Frontal cortex (tissue), 4 donors: Measurements from ENCODE around the gene ULK4. TPM values are rescaled to one million over a fixed set of nuclear protein-coding genes. Genes with fewer than 3 reads are reported as not detected.
"Not testable (repeated sequence)": the region's sequence is repeated elsewhere in the genome, so short reads cannot be mapped to it uniquely, and the experiment has no call there.

ENCODE experiments used
- DNase-seq, 2 donors: peaks; one replicate each; pipeline ENCODE4 v3.0.0; 2012; ENCODE audit warnings: low spot score in 2 of 2
- FAIRE-seq: peaks from 2 replicates; lab custom pipeline; 2012; peaks lifted over from hg19 to GRCh38; lab: Jason Lieb, UNC
- total RNA-seq: library from RNA; depleted of rRNA; stranded (reverse); fragments of >200 nt; gene quantifications from one replicate; pipeline ENCODE4 v1.2.3, GENCODE V29; 2014
- donor health status: control.
- donor health status: control.
- donor health status: control.

Gene ULK4
- total RNA-seq, 1 donor from 2014 or later = 17.5 TPM

DNA sequence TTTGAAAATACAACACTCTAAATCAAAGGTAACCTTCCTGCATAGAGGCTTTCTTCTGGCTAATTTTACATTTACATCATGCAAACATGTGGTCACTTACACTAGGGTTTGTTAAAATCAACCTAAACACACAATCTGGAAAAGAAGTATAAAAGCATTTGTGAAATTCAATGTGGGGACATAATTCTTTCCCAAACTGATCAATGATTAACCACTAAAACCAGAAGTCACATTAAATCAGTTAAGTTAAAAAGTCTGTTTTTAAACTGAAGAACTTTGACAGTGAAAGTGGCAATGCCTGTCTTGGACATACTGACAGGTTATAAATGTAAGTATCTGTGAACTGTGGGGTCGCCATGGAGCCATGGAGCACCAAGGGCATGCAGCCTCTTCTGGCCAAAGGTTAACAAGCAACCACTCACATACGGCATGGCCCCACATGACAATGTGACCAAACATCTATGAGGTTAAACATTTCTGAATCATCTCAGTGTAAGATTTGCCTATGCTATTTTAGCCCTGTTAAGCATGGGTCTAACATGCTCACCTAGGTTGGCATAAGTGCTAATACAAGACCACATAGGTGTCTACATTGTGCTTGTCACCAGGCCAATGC is 484.4 kb downstream of the ULK4 start:
- DNase-seq (no peak), FAIRE-seq (no peak)

DNA sequence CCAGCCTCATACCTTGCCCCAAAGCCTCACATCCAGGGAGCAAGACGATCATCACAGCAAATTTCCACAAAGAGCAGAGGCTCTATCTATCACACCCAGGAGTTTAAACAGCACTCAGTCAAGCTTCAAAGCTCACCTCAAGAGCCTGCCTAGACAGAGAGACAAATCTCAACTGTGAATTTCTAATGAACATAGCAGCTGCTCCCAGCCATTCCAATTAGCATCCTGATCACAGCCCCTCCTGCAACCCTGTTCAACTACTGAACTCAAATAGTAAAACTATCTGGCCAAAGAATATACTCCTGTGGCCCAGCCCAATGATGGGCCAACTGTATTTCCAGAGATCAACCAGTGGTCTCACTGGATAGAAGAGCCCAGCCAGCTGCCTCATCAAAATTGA is 492.8 kb downstream of the ULK4 start:
- DNase-seq (no peak), FAIRE-seq (no peak)

DNA sequence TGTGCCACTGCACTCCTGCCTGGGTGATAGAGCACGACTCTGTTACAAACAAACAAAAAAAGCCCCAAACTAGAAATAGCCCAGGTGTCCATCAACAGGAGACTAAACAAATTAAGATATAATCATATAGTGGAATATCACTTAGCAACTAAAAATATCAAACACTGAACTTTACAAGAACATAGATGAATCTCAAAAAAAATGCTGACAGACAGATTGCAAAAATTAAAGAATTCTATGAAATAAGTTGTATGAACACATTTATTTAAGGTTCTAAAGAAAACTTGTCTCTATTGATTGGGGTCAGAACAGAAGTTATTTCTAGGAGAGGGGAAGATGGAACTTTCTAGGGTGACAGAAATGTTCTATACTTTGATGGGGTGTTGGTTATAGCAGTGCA is 494.4 kb downstream of the ULK4 start:
- no peak for FAIRE-seq

DNA sequence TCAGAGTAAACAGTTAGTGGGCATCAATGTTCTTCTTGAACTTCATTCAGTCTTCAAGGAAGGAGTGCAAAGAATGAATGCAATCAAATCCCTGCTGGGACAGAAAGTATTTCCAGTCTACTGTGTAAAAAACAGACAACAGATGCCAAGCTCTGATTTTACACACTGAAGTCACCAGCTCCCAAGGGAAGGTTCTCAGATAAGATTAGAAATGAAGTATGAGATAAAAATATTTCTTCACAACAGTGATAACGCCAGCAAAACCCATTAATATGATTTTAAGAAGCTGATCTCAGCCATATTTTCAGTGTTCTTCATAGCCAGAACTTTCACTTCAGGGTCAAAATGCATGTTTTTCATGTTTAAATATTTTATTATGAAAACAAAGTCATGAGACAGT is 497.0 kb downstream of the ULK4 start:
- DNase-seq (no peak), FAIRE-seq (no peak)

More for the DNA sequence above, 494.4 kb downstream of the ULK4 start:
- DNase-seq = no peak

DNA sequence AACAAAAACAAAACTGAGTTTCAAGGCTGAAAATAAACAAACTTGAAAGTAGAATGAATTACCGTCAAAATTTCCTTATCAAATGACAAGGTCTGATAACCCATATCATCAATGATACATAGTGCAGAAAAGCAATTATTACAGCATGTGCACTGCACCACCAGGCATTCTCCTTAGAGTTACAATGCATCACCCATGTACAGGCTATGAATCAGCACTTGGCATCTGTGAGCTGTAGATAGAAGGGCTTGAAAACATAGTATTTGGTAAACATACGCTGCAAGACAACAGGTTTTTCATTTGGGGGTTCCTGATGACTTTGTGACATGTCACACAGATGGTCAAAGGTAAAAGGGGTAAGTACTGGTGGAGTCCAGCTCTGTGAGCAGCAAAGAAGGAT is 497.5 kb downstream of the ULK4 start:
- FAIRE-seq (no peak), DNase-seq (no peak)

DNA sequence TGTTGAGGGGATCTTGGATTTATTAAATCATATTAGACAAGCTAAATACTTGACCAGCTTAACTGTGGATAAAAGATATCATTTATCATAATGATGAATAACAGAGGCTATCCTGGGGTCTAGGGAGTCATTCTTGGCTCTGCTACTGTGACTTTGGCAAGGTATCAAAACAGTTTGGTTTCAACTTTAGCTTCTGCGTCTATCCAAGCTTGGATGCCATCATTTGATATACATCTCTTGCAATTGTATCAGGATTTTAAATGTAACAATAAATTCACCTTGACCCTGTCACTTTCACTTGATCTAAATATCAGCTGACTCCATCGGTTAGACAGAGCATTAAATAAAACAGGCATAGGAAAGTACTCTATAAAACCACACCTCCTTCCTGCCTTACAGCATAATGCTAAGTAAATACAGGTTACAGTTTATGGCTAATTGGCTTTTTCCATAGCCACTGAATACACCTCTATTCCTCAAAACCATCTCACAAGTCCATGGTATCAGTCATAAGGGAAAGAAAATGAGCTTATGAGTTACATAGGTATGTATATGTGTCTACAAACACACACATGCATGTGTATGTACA is 499.7 kb downstream of the ULK4 start:
- FAIRE-seq (no peak), DNase-seq (no peak)

DNA sequence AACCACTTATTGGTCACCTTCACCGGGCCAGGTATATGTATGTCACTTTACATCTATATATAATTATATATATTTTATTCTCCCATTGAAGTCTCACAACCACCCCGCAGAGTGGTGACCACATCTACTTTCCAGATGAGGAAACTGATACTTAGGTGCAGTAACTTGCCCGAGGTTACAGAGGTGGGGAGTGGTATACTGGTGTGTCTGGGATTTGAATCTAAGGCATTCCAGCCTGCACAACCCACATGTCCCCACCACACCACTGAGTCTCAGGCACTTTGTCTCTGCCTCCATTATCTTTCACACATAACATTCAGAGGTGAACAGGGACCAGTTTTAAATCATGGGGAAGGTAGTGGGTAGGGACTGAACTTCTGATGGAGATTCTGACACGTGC is 501.2 kb downstream of the ULK4 start:
- FAIRE-seq (no peak), DNase-seq (no peak)

DNA sequence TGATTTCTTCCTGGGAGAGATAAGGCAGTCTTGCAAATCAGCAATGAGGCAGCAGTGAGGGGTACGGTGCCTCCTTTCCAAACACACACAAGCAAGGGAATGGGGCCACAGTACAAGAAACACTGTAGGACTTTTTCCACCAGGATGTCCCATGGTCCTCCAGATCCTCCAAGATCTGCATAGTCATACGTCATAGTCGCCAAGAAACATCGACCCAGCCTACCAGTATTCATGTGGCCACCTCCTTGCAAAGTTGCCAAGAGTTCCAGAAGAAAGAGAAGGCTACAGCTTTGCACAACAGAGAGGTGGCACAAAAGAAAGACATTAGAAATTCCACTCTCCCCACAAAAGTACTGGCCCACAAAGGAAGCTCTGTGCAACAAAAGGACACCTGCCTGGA is 504.7 kb downstream of the ULK4 start:
- FAIRE-seq = no peak
- DNase-seq = no peak

DNA sequence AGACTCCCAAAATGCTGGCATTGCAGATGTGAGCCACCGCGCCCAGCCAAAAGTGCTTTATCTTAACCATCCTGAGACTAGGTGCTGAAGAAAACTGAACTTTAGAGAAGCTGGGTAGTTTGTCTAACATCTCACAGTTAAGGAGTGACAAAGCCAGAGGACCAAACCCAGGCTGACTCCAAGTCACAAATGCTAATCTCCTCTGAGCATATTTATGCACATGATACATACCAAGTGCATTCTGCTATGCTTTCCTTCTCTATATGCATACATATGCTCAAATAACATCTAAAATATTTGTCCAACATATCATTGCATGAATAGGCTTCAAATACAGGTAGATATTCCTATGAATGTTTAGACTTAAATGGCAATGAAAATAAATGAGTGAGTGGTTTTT is 505.7 kb downstream of the ULK4 start:
- DNase-seq (no peak), FAIRE-seq (no peak)

DNA sequence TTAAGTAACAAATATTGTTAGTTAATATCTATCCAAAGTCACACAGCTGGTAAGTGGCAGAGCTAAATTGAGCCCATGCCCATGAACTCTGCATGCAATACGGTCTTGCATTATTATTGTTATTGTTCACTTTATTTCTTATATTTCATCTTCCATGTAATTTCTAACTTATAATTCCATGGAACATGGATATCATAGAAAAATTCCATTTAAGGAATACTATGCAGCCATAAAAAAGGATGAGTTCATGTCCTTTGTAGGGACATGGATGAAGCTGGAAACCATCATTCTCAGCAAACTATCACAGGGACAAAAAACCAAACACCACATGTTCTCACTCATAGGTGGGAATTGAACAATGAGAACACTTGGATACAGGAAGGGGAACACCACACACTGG is 508.3 kb downstream of the ULK4 start:
- not testable (repeated sequence) for DNase-seq, FAIRE-seq

DNA sequence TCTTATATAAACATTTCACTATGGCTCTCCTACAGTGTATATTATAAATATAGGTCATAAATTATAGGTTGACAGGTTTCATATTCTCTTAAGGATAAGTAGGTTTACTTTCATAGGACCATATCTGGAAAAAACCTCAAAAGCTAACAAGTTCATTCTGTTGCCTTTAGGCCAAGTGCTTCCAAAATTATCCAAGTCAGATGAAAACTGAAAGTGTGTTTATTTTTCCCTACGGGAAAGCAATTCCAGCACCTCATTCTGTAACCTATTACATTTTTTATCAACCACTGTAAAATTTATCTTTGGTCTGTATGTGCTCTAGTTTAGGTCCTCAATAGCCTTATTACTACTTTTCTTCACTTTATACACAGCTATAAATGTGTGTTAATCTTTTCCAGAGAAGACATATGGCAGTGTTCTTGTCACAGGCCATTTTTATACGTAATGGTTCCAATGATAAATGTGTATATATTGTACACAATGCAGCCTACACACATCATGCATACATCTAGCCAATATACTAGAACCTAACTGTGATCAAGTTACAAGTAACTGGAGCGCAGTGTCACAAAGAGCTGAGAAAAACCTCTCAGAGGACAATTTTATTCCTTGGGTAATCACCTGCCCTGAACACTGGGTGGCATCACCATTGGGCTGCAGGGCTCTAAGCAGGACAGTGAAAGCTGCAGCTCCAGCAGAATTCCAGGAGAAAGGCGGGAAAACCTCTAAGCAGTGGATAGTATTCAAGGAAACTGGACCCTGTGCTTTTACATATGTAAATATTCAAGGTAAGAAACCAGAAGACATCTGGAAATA is 511.3 kb downstream of the ULK4 start:
- DNase-seq (no peak), FAIRE-seq (no peak)

DNA sequence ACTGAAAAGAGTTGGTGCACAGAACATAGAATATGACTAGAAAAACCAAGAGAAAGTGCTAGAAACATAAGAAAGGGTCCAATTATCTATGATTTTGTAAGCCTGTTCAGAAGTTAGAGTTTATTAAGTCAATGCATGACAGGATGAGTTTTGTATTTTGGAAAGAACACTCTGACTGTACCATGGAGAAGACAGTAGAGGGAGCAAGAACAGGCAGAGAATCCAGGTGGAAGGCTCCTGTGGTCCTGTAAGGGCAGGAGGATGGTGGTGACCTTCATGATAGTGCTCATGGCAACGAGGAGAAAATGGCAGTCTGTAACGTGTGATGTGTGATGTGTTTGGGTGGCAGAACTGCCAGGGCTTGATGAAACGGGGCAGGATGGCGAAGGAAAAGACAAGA is 513.5 kb downstream of the ULK4 start:
- no peak for FAIRE-seq
- DNase-seq = no peak

DNA sequence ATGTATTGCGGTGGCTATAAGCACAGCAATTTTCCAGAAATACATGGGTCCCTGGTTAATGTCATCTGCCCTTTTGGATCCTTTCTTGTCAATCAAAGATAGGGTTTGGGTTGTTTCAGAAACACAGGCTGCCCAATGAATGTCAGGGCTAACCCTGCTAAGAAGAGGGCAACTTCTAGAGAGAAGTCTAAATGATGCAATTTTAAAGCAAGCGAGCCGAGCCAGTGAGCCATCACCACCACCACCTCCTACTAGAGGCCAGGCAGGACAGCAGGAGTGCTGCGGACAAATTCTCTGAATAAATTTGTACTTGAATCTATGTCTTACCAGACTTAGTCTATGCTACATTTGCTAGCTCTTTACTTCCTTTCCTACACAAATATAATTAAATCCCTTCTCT is 514.2 kb downstream of the ULK4 start:
- DNase-seq (no peak), FAIRE-seq (no peak)

DNA sequence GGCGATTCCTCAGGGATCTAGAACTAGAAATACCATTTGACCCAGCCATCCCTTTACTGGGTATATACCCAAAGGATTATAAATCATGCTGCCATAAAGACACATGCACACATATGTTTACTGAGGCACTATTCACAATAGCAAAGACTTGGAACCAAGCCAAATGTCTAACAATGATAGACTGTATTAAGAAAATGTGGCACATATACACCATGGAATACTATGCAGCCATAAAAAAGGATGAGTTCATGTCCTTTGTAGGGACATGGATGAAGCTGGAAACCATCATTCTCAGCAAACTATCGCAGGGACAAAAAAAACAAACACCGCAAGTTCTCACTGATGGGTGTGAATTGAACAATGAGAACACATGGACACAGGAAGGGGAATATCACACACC is 515.6 kb downstream of the ULK4 start:
- not testable (repeated sequence) for DNase-seq, FAIRE-seq

DNA sequence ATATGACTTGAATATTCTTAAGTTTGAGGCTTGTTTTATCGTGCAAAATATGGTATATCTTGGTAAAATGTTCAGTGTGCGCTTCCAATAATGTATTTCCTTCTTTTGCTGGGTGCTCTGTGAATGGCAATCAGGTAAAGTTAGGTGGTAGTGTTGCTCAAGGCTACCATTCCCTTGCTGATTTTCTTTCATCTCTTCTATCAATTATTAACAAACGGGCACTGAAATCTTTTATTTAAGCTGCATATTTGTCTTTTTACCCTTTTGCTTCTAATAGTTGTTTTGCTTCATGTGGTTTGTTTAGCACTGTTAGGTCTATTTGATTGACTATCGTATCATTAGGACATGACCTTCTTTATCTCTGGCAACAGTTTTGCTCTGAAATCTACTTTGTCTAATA is 520.3 kb downstream of the ULK4 start:
- FAIRE-seq (no peak), DNase-seq (no peak)

DNA sequence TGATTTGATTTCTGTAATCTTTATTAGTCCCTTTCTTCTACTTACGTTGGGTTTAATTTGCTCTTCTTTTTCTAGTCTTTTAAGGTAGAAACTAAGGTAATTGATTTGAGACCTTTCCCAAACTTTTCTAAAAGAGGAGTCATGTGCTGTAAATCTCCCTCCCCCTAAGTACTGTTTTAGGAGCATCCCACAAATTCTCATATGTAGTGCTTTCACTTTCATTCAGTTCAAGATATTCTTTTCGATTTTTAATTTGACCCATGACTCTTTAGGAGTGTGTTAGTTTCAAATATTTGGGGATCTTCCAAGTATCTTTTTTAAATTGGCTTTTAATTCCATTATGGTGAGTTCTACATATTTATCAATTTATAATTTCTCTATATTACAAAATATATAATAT is 520.8 kb downstream of the ULK4 start:
- no peak for FAIRE-seq
- DNase-seq = no peak

DNA sequence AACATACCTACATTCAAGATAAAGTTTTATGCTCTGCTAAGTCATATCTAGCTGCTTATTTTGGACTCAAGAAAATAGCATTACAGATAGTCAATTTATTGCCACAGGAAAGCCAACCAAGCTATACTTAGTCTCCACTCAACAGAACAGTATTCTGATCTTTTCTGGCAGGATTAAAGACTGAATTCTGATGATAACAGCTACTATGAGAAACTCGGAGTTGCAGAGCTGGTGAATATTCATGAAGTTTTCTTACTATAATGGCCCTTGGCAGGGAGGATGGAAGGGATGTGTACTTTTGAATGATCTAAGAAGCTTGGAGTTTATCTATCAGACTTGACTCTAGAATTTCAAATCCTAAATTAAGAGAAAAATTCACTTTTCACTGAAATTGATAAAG is 524.9 kb downstream of the ULK4 start:
- FAIRE-seq (no peak), DNase-seq (no peak)

DNA sequence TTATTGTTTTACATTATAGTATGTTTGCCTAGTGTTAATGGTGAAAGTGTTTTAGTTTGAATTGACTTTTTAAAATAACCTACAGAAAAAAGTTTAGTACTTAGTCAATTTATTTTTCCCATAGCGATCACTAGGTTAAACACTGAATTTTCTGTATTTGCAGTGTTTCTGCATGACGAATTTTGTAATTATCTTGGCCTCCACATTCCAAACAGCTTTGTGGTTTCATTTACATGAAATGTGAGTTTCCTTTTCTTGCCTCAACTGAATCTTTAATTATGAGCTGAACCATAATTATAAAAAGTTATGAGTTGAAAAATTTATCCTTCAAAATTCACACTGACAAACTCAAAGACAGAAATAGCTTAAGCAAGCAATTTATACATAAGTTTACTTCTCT is 527.1 kb downstream of the ULK4 start:
- DNase-seq (no peak), FAIRE-seq (no peak)

DNA sequence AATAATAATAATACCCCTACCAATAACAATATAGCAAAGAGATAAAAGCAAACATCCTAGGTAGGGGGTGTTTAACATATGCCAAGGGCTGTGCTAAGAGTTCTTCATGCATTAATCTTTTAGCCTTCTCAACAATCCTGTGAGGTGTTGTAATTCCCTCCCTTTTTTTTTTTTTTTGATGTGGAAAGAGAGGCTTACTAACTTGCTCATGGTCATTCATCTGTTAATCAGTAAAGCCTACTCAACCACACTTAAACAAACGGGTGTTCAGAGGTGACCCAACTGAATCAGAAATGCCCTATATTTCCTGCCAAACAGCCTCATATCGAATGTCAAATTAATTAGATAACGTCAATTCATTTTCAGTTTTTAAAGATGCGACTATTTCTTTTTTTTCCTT is 530.5 kb downstream of the ULK4 start:
- DNase-seq (no peak), FAIRE-seq (no peak)

DNA sequence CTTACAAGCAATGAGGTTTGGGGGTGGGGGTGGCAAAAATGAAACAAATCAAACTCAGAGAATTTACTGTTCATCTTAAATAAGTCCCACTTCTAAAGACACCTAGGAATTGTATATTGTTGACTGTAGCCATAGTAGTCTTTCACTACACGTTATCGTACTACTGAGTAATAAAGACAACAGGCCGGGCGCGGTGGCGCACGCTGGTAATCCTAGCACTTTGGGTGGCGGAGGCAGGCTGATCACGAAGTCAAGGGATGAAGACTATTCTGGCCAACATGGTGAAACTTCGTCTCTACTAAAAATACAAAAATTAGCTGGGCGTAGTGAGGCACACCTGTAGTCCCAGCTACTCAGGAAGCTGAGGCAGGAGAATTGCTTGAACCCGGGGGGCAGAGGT is 531.0 kb downstream of the ULK4 start:
- no peak for FAIRE-seq
- DNase-seq = no peak

DNA sequence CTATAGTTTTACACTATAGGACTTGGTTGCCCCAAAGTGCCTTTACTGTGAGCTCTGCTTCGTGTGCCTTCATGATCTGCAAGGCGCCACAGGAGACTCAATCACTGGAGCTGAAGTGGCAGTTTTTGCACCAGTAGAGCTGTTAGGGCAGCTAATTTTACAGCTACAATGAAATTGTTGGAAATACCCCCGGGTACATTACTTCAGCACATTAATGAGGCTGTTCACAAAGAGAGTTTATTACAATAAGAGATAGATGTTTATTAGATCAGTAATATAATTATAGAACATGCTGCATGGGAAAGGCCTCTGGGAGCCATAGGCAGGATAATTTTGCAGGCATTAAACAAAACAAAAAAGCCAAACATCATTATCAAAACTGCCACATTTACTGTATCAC is 531.5 kb downstream of the ULK4 start:
- DNase-seq (no peak), FAIRE-seq (no peak)
